Hematopoietic multipotent progenitor cell treated with erythropoietin and hydrocortisone succinate and interleukin-3 and kit ligand, for 4 days (in vitro differentiated cells): ENCODE data around the gene PPM1J.
"Not testable (repeated sequence)": the region's sequence is repeated elsewhere in the genome, so short reads cannot be mapped to it uniquely, and the experiment has no call there.

ENCODE experiments used
- DNase-seq: peaks from one replicate; pipeline ENCODE4 v3.0.0-alpha.2; 2015

The PPM1J gene

DNA sequence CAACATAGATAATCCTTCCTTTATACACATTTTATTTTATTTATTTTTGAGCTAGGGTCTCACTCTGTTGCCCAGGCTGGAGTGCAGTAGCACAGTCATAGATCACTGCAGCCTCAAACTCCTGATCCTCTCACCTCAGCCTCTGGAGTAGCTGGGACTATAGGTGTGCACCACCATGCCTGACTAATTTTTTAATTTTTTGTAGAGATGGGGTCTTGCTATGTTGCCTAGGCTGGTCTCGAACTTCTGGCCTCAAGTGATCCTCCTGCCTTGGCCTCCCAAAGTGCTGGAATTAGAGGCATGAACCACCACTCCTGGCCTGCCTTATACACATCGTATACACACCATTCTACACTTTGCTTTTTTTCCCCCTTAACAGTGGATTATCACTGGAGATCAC is 6.2 kb upstream of the PPM1J start:
- not testable (repeated sequence) for DNase-seq

GRCh38 chr1:112720800-112721199 is 5.7 kb upstream of the PPM1J start:
- no peak for DNase-seq

DNA sequence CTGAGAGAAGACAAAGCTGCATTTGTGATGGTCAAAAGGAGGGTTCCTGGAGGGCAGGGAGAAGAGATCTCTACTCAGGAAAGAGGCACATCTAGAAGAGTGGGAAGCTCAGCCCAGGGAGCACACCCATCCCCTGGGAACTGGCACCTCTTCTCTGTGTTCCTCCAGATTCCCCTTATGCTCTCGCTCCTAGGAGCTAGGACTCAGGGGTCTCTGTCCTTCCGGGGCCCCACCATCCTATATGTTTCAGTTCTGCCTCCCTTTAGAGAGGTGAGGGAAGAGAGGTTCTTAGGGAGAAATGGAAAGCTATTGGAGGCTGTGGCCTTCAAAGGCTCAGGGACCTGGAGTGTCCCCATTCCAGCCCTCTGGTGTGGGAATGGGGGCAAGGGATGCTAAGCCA is 4.6 kb upstream of the PPM1J start:
- DNase-seq, result no peak

DNA sequence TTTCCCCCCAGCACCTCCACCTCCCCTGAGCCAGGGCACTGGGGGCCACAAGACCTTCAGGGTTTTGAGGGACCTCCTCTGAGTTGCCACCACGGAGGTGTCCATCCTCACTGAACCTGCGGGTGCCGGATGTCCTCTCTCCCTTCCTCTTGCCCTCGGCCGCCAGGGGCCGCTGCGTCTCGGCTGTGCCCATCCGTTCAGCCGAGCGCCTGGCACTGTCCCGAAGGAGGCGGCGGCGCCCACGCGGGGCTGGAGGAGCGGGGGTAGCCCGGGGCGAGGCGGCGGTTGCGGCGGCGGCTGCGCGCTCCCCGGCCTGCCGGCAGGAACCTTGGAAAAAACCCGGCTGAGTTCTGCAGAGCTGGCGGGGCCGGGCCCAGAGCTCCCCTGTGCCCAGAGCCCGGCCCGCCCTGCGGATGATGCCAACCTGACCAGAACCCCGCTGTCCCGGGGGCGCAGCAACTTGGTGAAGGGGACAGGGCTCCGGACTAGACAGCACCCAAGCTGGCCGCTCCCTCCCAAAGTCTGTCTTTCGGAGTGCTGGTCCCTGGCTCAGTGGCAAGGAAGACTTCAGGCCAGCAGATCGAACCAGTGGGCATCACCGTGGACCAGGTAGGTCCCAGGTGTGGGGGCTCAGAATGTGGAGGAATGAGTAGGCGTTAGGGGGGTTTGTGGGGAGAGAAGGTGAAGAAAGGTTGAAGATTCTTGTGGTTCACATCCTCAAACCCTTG is 3.7 kb upstream of the PPM1J start:
- peak; percentile 86 for DNase-seq

- DNase-seq, result no peak
Observed at GRCh38 chr1:112717263-112717873, 2.2 kb upstream of the PPM1J start.

- DNase-seq, result peak; percentile 91
Observed at GRCh38 chr1:112716133-112716720, 1.1 kb upstream of the PPM1J start.

- DNase-seq, result no peak
Observed at GRCh38 chr1:112714313-112715263, 544 bp downstream of the PPM1J start.

GRCh38 chr1:112713466-112714312 is 1.4 kb downstream of the PPM1J start:
- DNase-seq, result peak; percentile 61

DNA sequence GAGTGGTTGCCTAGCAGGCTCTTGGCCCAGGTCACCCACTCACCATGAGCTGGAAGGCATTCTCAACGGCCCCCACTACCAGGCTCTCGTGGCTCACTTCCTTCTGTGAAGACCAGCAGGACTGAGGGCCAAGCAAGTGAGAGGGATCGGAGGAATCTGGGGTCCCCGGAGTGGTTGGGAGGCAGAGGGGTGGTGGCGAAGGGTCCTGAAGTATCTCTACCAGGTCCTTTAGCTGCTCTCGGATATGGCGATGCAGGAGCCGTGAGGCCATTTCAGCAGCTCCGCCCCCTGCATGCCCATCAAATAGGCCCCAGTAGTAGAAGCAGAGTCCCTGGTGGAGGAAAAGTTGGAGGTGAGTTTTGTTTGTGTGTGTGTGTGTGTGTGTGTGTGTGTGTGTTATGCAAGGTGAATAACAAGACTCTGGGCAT is 2.4 kb downstream of the PPM1J start:
- DNase-seq, result no peak

GRCh38 chr1:112712191-112712590 is 2.9 kb downstream of the PPM1J start:
- DNase-seq, result no peak

DNA sequence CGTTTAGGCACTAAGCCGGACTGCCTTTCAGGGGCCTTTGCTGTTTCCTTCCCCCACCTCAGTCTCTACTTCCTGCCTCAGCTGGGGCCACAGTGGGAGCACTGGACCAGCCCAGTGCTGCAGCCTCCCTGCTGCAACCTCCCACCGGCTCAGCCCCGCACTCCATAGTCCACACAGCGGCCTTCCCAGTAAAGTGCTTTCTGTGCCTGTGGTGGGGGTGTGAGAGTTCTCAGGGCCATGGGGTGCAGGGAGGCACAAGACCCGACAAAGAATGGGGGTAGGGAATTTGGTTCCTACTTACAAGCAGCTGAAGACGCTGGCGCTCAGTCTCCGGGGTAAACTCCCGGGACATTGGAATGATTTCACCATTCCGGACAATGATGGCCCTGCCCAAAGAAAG is 3.5 kb downstream of the PPM1J start:
- no peak for DNase-seq

DNA sequence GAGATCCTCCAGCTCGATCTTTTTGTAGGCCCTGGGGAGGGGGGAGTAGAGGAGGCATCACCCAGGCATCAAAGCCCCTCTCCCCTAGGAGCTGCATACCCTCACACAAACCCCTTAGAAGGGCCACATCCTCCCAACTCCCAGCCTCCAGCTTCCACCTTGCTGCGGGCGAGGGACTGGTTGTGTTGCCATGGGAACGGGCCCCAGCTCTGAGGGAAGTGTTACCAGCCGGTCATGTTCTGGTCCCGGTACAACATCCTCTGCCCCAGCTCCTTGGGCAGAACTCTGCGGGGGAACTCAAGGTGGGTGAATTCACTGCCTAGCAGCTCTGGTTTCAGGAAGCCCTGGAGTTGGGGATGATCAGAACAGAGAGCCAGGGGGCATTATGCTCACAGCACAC is 4.1 kb downstream of the PPM1J start:
- DNase-seq, result no peak

GRCh38 chr1:112710586-112710985 is 4.5 kb downstream of the PPM1J start:
- DNase-seq, result no peak

- DNase-seq, result no peak
Observed at GRCh38 chr1:112710159-112710558, 5.0 kb downstream of the PPM1J start.

DNA sequence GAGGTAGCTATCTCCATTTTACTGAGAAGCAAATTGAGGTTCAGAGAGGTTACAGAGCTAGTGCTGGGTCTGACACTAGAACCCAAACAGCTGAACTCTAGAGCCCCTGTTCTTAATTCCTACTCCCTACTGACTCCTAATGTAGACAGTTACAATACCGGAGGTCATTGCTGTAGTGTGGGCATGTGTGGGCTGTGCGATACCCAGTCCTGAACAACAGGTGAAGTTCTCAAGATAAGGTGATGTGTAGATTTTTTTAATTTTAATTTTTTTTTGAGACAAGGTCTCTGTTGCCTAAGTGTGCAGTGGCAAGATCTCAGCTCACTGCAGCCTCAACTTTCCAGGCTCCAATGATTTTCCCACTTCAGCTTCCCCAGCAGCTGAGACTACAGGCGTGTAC is 6.6 kb downstream of the PPM1J start:
- DNase-seq, result no peak

DNA sequence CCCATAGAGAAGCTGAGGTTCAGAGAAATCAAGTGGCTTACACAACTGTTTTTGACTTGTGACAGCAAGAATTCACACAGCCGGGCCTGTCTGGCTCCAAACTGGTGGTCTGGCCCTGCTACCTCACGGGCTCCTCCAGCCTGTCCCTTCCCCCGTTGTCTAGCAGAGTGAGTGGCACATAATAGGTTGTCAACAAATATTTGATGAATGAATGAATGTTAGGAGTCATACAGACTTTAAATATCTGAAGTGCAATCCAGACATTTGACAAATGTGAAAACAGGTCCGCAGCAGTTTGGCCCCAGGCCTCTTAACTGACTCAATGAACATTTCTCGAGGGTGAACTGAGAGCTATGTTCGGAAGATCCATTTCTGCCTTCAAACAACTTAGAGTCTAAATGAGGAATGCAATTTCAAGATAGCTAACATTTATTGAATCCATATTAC is 7.1 kb downstream of the PPM1J start:
- no peak for DNase-seq

- DNase-seq, result peak; percentile 91
Observed at GRCh38 chr1:112707221-112708001, 7.7 kb downstream of the PPM1J start.

GRCh38 chr1:112706505-112707220 is 8.5 kb downstream of the PPM1J start, which contains the start of gene RHOC:
Gene RHOC (minus strand): TSS chr1:112707127. CDS start chr1:112703799, 3,328 bp downstream.
- peak; percentile 75 for DNase-seq

GRCh38 chr1:112704934-112705627 is 10.1 kb downstream of the PPM1J start:
- peak; percentile 88 for DNase-seq
